ENCODE results near the gene WTAP.
A peak's percentile ranks its signal among the peaks of the same experiment; 100 is the strongest.
"Not testable (repeated sequence)": the region's sequence is repeated elsewhere in the genome, so short reads cannot be mapped to it uniquely, and the experiment has no call there.

The WTAP gene

DNA sequence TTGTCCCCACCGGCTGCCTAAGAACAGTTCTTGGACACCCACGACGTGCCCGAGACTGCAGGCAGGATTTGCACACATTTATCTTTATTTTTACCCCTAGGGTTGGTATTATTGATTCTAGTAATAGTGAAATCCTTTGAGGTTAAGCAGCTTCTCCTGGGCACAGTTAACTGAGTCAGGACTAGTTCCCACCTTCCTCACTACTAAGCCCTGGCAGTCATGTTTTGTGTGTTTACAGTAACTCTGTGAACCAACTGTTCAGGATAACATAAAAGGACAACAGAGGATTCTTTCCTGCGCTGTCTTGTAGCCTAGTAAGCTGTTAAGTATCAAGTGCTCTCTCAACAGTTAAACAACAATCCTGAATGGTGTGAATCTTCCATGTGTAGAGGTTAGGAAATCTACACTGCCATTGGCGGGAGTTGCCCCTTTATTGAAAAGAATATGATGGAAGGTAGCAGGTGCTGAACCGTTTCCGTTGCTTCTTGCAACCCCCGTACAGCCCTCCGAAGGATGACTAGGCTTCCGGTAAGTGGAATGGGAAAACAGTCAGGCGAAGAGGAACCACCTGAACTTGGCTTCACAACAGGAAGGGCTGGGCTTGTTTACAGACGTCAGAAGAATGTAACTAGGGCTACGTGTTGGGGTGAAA, 33.3 kb upstream of the WTAP start:
- peaks cover 27% of the 10 kb centered on the region for H3K4me1 ChIP-seq (ENCODE audit: control insufficient read depth, insufficient read depth, low read length, unreplicated experiment)
- peak overlapping the region; percentile 51 for H2AFZ ChIP-seq (ENCODE audit: low read length, unreplicated experiment)
- peak overlapping the region; percentile 83 for H3K4me3 ChIP-seq (ENCODE audit: low read depth, low read length)
- H3K36me3 ChIP-seq (ENCODE audit: insufficient read depth, low read length), result peaks cover 15% of the 10 kb centered on the region; the same call in 1 of the 2 replicates
- H3K79me2 ChIP-seq (ENCODE audit: control insufficient read depth, insufficient read depth, low read length, unreplicated experiment), result peaks cover 41% of the 10 kb centered on the region
- H3K27me3 ChIP-seq (ENCODE audit: insufficient read depth, low read length), result no peaks in the 10 kb centered on the region
- H3K27ac ChIP-seq (ENCODE audit: low read depth, low read length), result peak overlapping the region; percentile 83

DNA sequence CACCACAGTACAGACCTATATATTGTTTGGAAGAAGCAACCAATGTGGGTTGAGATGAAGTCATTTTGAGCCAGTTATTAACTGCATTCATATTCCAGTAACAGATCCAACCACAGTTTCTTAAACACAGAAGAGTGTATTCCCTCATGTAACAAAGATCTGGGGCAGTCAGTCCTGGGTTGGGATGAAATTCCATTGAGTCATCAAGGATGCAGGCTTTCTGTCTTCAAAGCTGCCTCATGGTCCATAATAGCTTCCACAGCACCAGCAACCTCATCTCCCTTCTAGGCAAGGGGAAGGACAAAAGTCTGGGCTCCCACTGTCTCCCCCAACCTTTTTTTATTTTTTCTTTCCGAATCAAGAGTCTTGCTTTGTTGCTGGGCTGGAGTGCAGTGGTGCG, 31.3 kb upstream of the WTAP start:
- no peak overlapping the region for H3K27ac ChIP-seq (ENCODE audit: low read depth, low read length)
- H3K36me3 ChIP-seq (ENCODE audit: insufficient read depth, low read length), result peaks cover 19% of the 10 kb centered on the region
- peaks cover 30% of the 10 kb centered on the region for H3K79me2 ChIP-seq (ENCODE audit: control insufficient read depth, insufficient read depth, low read length, unreplicated experiment)
- peaks cover 24% of the 10 kb centered on the region for H3K4me1 ChIP-seq (ENCODE audit: control insufficient read depth, insufficient read depth, low read length, unreplicated experiment)
- no peak overlapping the region for H3K4me3 ChIP-seq (ENCODE audit: low read depth, low read length)
- no peaks in the 10 kb centered on the region for H3K27me3 ChIP-seq (ENCODE audit: insufficient read depth, low read length)
- no peak overlapping the region for H2AFZ ChIP-seq (ENCODE audit: low read length, unreplicated experiment)

DNA sequence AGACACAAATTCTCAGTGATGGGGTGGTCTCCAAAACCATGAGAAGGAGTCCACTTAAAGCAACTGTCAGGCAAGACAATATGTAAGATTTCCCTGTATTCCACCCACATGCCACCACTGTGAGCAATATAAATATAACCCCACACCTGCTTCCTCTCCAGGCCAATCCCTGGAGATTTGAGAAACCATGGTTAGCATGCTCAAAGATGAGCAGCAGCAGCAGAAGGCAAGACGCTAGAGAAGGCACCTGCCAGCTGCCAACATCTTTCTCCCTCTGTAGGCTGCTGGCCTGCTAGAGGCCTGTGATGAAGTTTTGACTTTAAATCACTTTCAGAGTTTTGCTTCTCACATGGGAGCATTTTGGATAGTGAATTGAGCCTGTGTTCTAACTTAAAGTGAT, 26.3 kb upstream of the WTAP start:
- H2AFZ ChIP-seq (ENCODE audit: low read length, unreplicated experiment), result no peak overlapping the region
- peaks cover 2% of the 10 kb centered on the region for H3K79me2 ChIP-seq (ENCODE audit: control insufficient read depth, insufficient read depth, low read length, unreplicated experiment)
- peaks cover 18% of the 10 kb centered on the region for H3K4me1 ChIP-seq (ENCODE audit: control insufficient read depth, insufficient read depth, low read length, unreplicated experiment)
- H3K4me3 ChIP-seq (ENCODE audit: low read depth, low read length), result peak overlapping the region; percentile 28
- no peaks in the 10 kb centered on the region for H3K27me3 ChIP-seq (ENCODE audit: insufficient read depth, low read length)
- H3K27ac ChIP-seq (ENCODE audit: low read depth, low read length), result peak overlapping the region; percentile 99
- H3K36me3 ChIP-seq (ENCODE audit: insufficient read depth, low read length), result peaks cover 8% of the 10 kb centered on the region

DNA sequence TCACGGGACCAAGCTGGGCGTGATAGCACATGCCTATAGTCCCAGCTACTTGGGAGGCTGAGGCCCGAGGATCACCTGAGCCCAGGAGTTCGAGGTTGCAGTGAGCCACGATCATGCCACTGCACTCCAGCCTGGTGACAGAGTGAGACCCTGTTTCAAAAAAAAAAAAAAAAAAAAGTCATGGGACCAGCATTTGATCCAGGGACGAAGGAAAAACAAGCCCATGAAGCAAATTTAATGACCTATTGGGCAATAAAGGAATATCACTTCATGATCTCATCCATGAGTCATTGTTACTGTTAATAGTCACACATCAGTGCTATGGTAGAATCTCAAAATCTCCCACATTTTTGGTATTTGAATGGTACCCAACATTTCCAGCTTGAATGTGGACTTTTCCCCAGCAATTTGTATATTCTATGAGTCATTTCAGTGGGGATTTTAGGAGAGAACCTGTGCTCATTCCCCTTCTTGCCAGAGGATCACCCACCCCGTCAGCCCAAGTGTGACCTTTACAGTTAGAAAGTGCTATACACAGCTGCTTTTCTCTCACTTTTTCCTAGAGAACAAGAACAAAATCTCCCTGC, 25.8 kb upstream of the WTAP start:
- Histone ChIP-seq H3K27me3 (ENCODE audit: insufficient read depth, low read length) (no peaks in the 10 kb centered on the region), H2AFZ (ENCODE audit: low read length, unreplicated experiment) (no peak overlapping the region), H3K79me2 (ENCODE audit: control insufficient read depth, insufficient read depth, low read length, unreplicated experiment) (peaks cover 2% of the 10 kb centered on the region), H3K4me3 (ENCODE audit: low read depth, low read length) (no peak overlapping the region), H3K36me3 (ENCODE audit: insufficient read depth, low read length) (peaks cover 8% of the 10 kb centered on the region), H3K4me1 (ENCODE audit: control insufficient read depth, insufficient read depth, low read length, unreplicated experiment) (peaks cover 16% of the 10 kb centered on the region), H3K27ac (ENCODE audit: low read depth, low read length) (peak overlapping the region; percentile 99)

DNA sequence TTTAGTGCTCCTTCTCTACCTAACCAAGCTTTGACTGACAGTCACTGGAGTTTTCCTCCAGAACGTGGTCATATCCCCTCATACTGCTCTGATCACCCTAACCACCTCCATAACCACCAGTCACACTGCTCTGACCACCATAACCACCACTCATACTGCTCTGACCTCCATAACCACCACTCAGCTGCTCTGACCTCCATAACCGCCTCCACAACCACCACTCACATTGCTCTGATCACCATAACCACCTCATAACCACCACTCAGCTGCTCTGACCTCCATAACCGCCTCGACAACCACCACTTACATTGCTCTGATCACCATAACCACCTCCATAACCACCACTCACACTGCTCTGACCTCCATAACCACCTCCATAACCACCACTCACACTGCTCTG, 16.7 kb upstream of the WTAP start:
- not testable (repeated sequence) for H3K79me2 ChIP-seq (ENCODE audit: control insufficient read depth, insufficient read depth, low read length, unreplicated experiment); H3K27ac ChIP-seq (ENCODE audit: low read depth, low read length); H3K4me3 ChIP-seq (ENCODE audit: low read depth, low read length); H3K36me3 ChIP-seq (ENCODE audit: insufficient read depth, low read length); H3K27me3 ChIP-seq (ENCODE audit: insufficient read depth, low read length); H2AFZ ChIP-seq (ENCODE audit: low read length, unreplicated experiment)
- H3K4me1 ChIP-seq (ENCODE audit: control insufficient read depth, insufficient read depth, low read length, unreplicated experiment), result peaks cover 12% of the 10 kb centered on the region

DNA sequence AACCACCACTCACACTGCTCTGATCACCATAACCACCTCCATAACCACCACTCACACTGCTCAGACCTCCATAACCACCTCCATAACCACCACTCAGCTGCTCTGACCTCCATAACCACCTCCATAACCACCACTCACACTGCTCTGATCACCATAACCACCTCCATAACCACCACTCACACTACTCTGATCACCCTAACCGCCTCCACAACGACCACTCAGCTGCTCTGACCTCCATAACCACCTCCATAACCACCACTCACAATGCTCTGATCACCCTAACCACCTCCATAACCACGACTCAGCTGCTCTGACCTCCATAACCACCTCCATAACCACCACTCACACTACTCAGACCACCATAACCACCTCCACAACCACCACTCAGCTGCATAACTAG, 14.9 kb upstream of the WTAP start:
- H3K27me3 ChIP-seq (ENCODE audit: insufficient read depth, low read length); H3K36me3 ChIP-seq (ENCODE audit: insufficient read depth, low read length); H3K4me3 ChIP-seq (ENCODE audit: low read depth, low read length); H3K27ac ChIP-seq (ENCODE audit: low read depth, low read length); H2AFZ ChIP-seq (ENCODE audit: low read length, unreplicated experiment); H3K79me2 ChIP-seq (ENCODE audit: control insufficient read depth, insufficient read depth, low read length, unreplicated experiment): not testable (repeated sequence)
- H3K4me1 ChIP-seq (ENCODE audit: control insufficient read depth, insufficient read depth, low read length, unreplicated experiment), result peaks cover 29% of the 10 kb centered on the region

DNA sequence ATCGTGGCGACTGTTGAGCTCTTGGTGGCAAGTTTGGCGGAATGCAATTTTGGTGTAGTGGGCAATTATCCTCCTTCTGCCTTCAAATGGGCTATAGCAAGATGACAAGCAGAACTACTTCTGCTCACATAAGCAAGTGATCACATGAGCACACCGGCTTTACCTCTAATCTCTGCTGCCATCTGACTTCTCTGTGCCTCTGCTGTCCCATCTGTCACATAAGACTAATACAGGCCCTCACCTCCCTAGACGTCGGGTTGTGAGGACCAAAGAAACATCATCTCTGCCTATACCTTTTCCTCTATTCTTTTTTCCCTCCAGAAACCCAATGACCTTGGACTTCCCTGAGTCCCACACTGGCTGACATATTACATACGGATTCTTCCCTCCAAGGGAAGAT, 13.3 kb upstream of the WTAP start:
- no peak overlapping the region for H2AFZ ChIP-seq (ENCODE audit: low read length, unreplicated experiment)
- no peak overlapping the region for H3K27ac ChIP-seq (ENCODE audit: low read depth, low read length)
- no peaks in the 10 kb centered on the region for H3K27me3 ChIP-seq (ENCODE audit: insufficient read depth, low read length)
- no peak overlapping the region for H3K4me3 ChIP-seq (ENCODE audit: low read depth, low read length)
- H3K36me3 ChIP-seq (ENCODE audit: insufficient read depth, low read length), result 0 out of 2 replicates have a peak, but pooled peaks cover 5% of the 10 kb centered on the region
- peaks cover 43% of the 10 kb centered on the region for H3K4me1 ChIP-seq (ENCODE audit: control insufficient read depth, insufficient read depth, low read length, unreplicated experiment)
- H3K79me2 ChIP-seq (ENCODE audit: control insufficient read depth, insufficient read depth, low read length, unreplicated experiment), result peaks cover 10% of the 10 kb centered on the region

DNA sequence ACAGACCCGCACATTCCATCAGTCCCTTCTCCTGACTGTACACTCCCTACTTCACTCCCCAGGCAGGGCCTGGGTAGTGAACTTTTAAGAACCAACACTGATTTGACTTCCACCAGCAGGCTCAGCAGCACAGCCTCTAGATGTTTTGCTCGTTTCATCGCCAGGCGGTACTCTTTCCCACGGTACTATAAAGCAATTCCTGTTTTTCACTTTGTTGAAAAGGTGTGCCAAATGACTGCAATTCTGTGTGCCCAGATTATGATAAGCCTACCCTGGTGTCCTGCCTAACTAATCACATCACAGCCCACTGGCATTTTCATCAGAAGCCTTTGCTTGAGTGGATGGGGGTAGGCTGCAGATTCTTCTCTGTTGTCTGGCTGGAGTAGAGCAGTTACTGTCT, 12.9 kb upstream of the WTAP start:
- Histone ChIP-seq H3K36me3 (ENCODE audit: insufficient read depth, low read length) (0 out of 2 replicates have a peak, but pooled peaks cover 5% of the 10 kb centered on the region), H3K79me2 (ENCODE audit: control insufficient read depth, insufficient read depth, low read length, unreplicated experiment) (peaks cover 10% of the 10 kb centered on the region), H3K27ac (ENCODE audit: low read depth, low read length) (peak overlapping the region; percentile 98; the same call in 1 of the 2 replicates)

DNA sequence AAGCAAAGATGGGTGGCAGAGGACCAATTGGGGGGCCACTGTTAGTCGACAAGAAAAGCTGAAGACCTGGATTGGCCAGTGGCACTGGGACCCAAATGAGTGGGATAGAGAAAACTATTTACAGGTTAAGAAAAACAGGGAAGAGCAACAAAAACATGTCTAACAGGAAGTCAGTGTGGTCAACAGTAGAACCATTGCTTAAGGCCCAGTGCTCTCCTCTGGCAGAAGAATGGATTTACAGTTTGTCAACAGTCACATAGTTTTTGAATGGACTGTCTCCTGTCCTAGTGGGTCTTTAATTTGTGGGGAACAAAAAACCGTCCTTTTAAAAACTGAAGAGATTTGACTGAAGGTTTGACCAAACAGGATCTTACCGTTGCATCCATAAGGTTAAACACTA, 12.1 kb upstream of the WTAP start:
- Histone ChIP-seq H3K27me3 (ENCODE audit: insufficient read depth, low read length) (no peaks in the 10 kb centered on the region), H3K79me2 (ENCODE audit: control insufficient read depth, insufficient read depth, low read length, unreplicated experiment) (peaks cover 10% of the 10 kb centered on the region), H3K4me3 (ENCODE audit: low read depth, low read length) (no peak overlapping the region), H3K4me1 (ENCODE audit: control insufficient read depth, insufficient read depth, low read length, unreplicated experiment) (peaks cover 43% of the 10 kb centered on the region), H2AFZ (ENCODE audit: low read length, unreplicated experiment) (no peak overlapping the region), H3K36me3 (ENCODE audit: insufficient read depth, low read length) (0 out of 2 replicates have a peak, but pooled peaks cover 5% of the 10 kb centered on the region), H3K27ac (ENCODE audit: low read depth, low read length) (peak overlapping the region; percentile 98)

More for the DNA sequence above, 12.9 kb upstream of the WTAP start:
- Histone ChIP-seq H3K27me3 (ENCODE audit: insufficient read depth, low read length) (no peaks in the 10 kb centered on the region), H3K4me3 (ENCODE audit: low read depth, low read length) (no peak overlapping the region), H3K4me1 (ENCODE audit: control insufficient read depth, insufficient read depth, low read length, unreplicated experiment) (peaks cover 43% of the 10 kb centered on the region), H2AFZ (ENCODE audit: low read length, unreplicated experiment) (no peak overlapping the region)

DNA sequence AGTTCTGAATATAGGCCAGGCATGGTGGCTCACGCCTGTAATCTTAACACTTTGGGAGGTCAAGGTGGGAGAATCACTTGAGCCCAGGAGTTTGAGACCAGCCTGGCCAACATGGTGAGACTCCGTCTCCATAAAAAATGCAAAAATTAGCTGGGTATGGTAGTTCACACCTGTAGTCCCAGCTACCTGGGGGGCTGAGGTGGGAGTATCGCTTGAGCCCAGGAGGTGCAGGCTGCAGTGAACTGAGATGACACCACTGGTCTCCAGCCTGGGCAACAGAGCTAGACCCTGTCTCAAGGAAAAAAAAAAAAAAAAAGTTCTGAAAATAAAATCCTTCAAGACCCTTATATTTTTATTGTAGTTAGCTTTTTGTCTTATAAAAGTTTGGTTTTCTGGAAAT, 11.7 kb upstream of the WTAP start:
- H3K27ac ChIP-seq (ENCODE audit: low read depth, low read length), result peak overlapping the region; percentile 98

More for the DNA sequence above, 11.7 kb upstream of the WTAP start:
- H3K36me3 ChIP-seq (ENCODE audit: insufficient read depth, low read length), result 0 out of 2 replicates have a peak, but pooled peaks cover 5% of the 10 kb centered on the region
- no peak overlapping the region for H2AFZ ChIP-seq (ENCODE audit: low read length, unreplicated experiment)
- peaks cover 14% of the 10 kb centered on the region for H3K79me2 ChIP-seq (ENCODE audit: control insufficient read depth, insufficient read depth, low read length, unreplicated experiment)
- H3K4me3 ChIP-seq (ENCODE audit: low read depth, low read length), result peak overlapping the region; percentile 55
- no peaks in the 10 kb centered on the region for H3K27me3 ChIP-seq (ENCODE audit: insufficient read depth, low read length)
- peaks cover 43% of the 10 kb centered on the region for H3K4me1 ChIP-seq (ENCODE audit: control insufficient read depth, insufficient read depth, low read length, unreplicated experiment)
